ENCODE measurements around the gene LYPLA2.

The LYPLA2 gene

GRCh38 chr1:23797478-23798448 lies 6.8 kb downstream of the LYPLA2 start:
- no peak overlapping the region for H3K4me3 ChIP-seq (replicated peaks; ENCODE audit: low read depth, low read length)
- DNase-seq (ENCODE audit: extremely low read depth, low read depth) = no peak
- no peak for TF ChIP-seq CTCF (IDR thresholded peaks at IDR 0.05; ENCODE audit: low read depth, low read length, missing control alignments)

GRCh38 chr1:23798662-23799142 lies 7.8 kb downstream of the LYPLA2 start:
- peak overlapping the region; percentile 73; the same call in 1 of the 2 replicates for H3K4me3 ChIP-seq (replicated peaks; ENCODE audit: low read depth, low read length)
- peak; percentile 19 for TF ChIP-seq CTCF (IDR thresholded peaks at IDR 0.05; ENCODE audit: low read depth, low read length, missing control alignments)
- DNase-seq (ENCODE audit: extremely low read depth, low read depth) = no peak

- peak overlapping the region; percentile 73 for H3K4me3 ChIP-seq (replicated peaks; ENCODE audit: low read depth, low read length)
- DNase-seq (ENCODE audit: extremely low read depth, low read depth) = no peak
- no peak for TF ChIP-seq CTCF (IDR thresholded peaks at IDR 0.05; ENCODE audit: low read depth, low read length, missing control alignments)
Measured at GRCh38 chr1:23799255-23799569, 8.3 kb downstream of the LYPLA2 start.

- no peak for DNase-seq (ENCODE audit: extremely low read depth, low read depth)
- TF ChIP-seq CTCF (IDR thresholded peaks at IDR 0.05; ENCODE audit: low read depth, low read length, missing control alignments) = no peak
- peak overlapping the region; percentile 73 for H3K4me3 ChIP-seq (replicated peaks; ENCODE audit: low read depth, low read length)
Measured at GRCh38 chr1:23799570-23800399, 8.8 kb downstream of the LYPLA2 start.

- TF ChIP-seq CTCF (IDR thresholded peaks at IDR 0.05; ENCODE audit: low read depth, low read length, missing control alignments) = no peak
- peak; percentile 63 for DNase-seq (ENCODE audit: extremely low read depth, low read depth)
- H3K4me3 ChIP-seq (replicated peaks; ENCODE audit: low read depth, low read length) = peak within 1 kb of the TSS; percentile 73
Measured at GRCh38 chr1:23800400-23801337, 9.7 kb downstream of the LYPLA2 start, which contains the start of gene GALE. Gene GALE (minus strand): TSS chr1:23800754. CDS start chr1:23799007, 1,747 bp downstream.

GRCh38 chr1:23801338-23801748 lies 10.4 kb downstream of the LYPLA2 start:
- DNase-seq (ENCODE audit: extremely low read depth, low read depth) = no peak
- H3K4me3 ChIP-seq (replicated peaks; ENCODE audit: low read depth, low read length) = peak overlapping the region; percentile 73
- no peak for TF ChIP-seq CTCF (IDR thresholded peaks at IDR 0.05; ENCODE audit: low read depth, low read length, missing control alignments)

Data from HFF-Myc (cell line).